ENCODE results near the gene CCDC15. TPM values are rescaled to one million over a fixed set of nuclear protein-coding genes. Genes with fewer than 3 reads are reported as not detected.

CCDC15 gene
- total RNA-seq, 1 donor from 2014 or later = 6.1 TPM

DNA sequence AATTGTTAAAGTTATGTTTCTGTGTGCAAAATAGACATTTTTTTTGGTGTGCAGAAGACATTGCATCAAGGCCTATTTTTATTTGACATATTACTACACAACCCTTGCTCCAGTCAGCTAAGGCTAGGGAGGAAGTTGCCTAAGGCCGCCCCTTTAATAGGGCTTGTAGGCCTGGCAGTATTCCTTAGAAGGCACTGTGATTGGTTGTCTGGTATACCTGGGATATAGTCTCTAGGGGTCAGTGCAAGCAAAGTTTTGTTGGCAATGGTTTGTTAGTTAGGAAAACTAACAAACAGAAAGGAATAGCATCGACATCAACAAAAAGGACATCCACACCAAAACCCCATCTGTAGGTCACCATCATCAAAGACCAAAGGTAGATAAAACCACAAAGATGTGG, 16.9 kb downstream of the CCDC15 start:
- no peak for DNase-seq (ENCODE audit: low read depth, low spot score)
- Mint-ChIP-seq H3K36me3 (ENCODE audit: low read depth) (peaks cover 15% of the 10 kb centered on the region), H3K27ac (ENCODE audit: unreplicated experiment) (no peak overlapping the region), H3K27me3 (ENCODE audit: low read depth) (no peaks in the 10 kb centered on the region), H3K4me3 (no peak overlapping the region), H3K4me1 (no peaks in the 10 kb centered on the region), H3K9me3 (no peaks in the 10 kb centered on the region)
- TF ChIP-seq, protein P1, sequence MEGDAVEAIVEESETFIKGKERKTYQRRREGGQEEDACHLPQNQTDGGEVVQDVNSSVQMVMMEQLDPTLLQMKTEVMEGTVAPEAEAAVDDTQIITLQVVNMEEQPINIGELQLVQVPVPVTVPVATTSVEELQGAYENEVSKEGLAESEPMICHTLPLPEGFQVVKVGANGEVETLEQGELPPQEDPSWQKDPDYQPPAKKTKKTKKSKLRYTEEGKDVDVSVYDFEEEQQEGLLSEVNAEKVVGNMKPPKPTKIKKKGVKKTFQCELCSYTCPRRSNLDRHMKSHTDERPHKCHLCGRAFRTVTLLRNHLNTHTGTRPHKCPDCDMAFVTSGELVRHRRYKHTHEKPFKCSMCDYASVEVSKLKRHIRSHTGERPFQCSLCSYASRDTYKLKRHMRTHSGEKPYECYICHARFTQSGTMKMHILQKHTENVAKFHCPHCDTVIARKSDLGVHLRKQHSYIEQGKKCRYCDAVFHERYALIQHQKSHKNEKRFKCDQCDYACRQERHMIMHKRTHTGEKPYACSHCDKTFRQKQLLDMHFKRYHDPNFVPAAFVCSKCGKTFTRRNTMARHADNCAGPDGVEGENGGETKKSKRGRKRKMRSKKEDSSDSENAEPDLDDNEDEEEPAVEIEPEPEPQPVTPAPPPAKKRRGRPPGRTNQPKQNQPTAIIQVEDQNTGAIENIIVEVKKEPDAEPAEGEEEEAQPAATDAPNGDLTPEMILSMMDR (conservative IDR thresholded peaks at IDR 0.05) = no peak

GRCh38 chr11:124971810-124972209, 17.8 kb downstream of the CCDC15 start:
- Mint-ChIP-seq H3K27me3 (ENCODE audit: low read depth) (no peaks in the 10 kb centered on the region), H3K9me3 (no peaks in the 10 kb centered on the region), H3K36me3 (ENCODE audit: low read depth) (peaks cover 15% of the 10 kb centered on the region), H3K4me1 (no peaks in the 10 kb centered on the region), H3K4me3 (no peak overlapping the region), H3K27ac (ENCODE audit: unreplicated experiment) (no peak overlapping the region)
- TF ChIP-seq, protein P1 (conservative IDR thresholded peaks at IDR 0.05) = no peak
- no peak for DNase-seq (ENCODE audit: low read depth, low spot score)

- no peak overlapping the region for H3K4me3 Mint-ChIP-seq
- no peak overlapping the region for H3K27ac Mint-ChIP-seq (ENCODE audit: unreplicated experiment)
- no peak for DNase-seq (ENCODE audit: low read depth, low spot score)
- H3K4me1 Mint-ChIP-seq = no peaks in the 10 kb centered on the region
- peaks cover 33% of the 10 kb centered on the region for H3K36me3 Mint-ChIP-seq (ENCODE audit: low read depth)
- no peaks in the 10 kb centered on the region for H3K27me3 Mint-ChIP-seq (ENCODE audit: low read depth)
- peaks cover 22% of the 10 kb centered on the region for H3K9me3 Mint-ChIP-seq
- TF ChIP-seq, protein P1 (conservative IDR thresholded peaks at IDR 0.05) = no peak
Observed at GRCh38 chr11:124976531-124976930, 22.5 kb downstream of the CCDC15 start.

DNA sequence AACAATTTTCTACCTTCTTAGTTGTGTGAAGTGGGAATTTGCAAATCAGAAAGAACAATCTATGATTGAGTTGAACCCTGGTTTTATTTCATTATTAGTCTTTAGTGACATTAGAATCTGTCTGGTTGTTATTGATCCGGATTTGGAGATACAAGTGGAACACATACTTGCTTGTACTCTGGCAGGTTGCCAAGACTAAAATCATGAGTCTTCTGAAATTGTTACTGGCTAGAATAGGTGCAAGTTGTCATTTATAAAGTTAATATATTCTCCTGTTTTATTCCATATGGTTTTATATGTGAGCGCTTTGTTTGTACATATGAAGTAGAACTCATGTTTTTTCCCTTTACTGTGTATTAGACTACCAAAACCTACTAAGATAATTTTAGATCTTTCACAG, 23.0 kb downstream of the CCDC15 start:
- Mint-ChIP-seq H3K4me1 (no peaks in the 10 kb centered on the region), H3K27ac (ENCODE audit: unreplicated experiment) (no peak overlapping the region), H3K4me3 (no peak overlapping the region), H3K27me3 (ENCODE audit: low read depth) (no peaks in the 10 kb centered on the region), H3K9me3 (peaks cover 25% of the 10 kb centered on the region), H3K36me3 (ENCODE audit: low read depth) (peaks cover 37% of the 10 kb centered on the region)
- DNase-seq (ENCODE audit: low read depth, low spot score) = no peak
- TF ChIP-seq, protein P1 (conservative IDR thresholded peaks at IDR 0.05) = no peak

DNA sequence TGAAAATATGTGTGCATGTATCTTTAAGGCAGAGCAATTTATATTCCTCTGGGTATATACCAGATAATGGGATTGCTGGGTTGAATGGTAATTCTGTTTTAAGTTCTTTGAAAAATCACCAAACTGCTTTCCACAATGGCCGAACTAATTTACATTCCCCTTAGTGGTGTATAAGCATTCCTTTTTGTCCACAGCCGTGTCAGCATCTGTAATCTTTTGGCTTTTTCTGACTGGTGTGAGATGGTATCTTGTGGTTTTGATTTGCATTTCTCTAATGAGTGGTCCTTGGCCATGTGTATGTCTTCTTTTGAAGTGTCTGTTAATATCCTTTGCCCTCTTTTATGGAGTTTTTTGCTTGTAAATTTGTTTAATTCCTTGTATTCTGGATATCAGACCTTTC, 24.3 kb downstream of the CCDC15 start:
- H3K9me3 Mint-ChIP-seq = peaks cover 35% of the 10 kb centered on the region
- peak overlapping the region; percentile 89 for H3K27ac Mint-ChIP-seq (ENCODE audit: unreplicated experiment)
- H3K4me1 Mint-ChIP-seq = no peaks in the 10 kb centered on the region
- H3K36me3 Mint-ChIP-seq (ENCODE audit: low read depth) = peaks cover 50% of the 10 kb centered on the region
- TF ChIP-seq, protein P1 (conservative IDR thresholded peaks at IDR 0.05) = no peak
- no peak overlapping the region for H3K4me3 Mint-ChIP-seq
- no peak for DNase-seq (ENCODE audit: low read depth, low spot score)
- H3K27me3 Mint-ChIP-seq (ENCODE audit: low read depth) = no peaks in the 10 kb centered on the region

- Mint-ChIP-seq H3K4me1 (no peaks in the 10 kb centered on the region), H3K27ac (ENCODE audit: unreplicated experiment) (no peak overlapping the region), H3K4me3 (no peak overlapping the region), H3K9me3 (peaks cover 35% of the 10 kb centered on the region), H3K27me3 (ENCODE audit: low read depth) (no peaks in the 10 kb centered on the region), H3K36me3 (ENCODE audit: low read depth) (peaks cover 57% of the 10 kb centered on the region)
- TF ChIP-seq, protein P1 (conservative IDR thresholded peaks at IDR 0.05) = no peak
- no peak for DNase-seq (ENCODE audit: low read depth, low spot score)
Observed at GRCh38 chr11:124982043-124982442, 28.0 kb downstream of the CCDC15 start.
